Thoracic aorta endothelial cell (primary cell): Measurements from ENCODE around the gene LILRB3. TPM values are rescaled to one million over a fixed set of nuclear protein-coding genes. Genes with fewer than 3 reads are reported as not detected.

ENCODE experiments used
- small RNA-seq: library from RNA; depleted of rRNA; stranded (forward); fragments of <200 nt; gene quantifications from one replicate; pipeline ENCODE3, GENCODE V24; 2012
- total RNA-seq: library from RNA; depleted of rRNA; stranded (reverse); fragments of >200 nt; gene quantifications from 2 replicates; pipeline ENCODE4 v1.2.3, GENCODE V29; 2012

LILRB3 gene
- total RNA-seq: not detected in 2 replicates

DNA sequence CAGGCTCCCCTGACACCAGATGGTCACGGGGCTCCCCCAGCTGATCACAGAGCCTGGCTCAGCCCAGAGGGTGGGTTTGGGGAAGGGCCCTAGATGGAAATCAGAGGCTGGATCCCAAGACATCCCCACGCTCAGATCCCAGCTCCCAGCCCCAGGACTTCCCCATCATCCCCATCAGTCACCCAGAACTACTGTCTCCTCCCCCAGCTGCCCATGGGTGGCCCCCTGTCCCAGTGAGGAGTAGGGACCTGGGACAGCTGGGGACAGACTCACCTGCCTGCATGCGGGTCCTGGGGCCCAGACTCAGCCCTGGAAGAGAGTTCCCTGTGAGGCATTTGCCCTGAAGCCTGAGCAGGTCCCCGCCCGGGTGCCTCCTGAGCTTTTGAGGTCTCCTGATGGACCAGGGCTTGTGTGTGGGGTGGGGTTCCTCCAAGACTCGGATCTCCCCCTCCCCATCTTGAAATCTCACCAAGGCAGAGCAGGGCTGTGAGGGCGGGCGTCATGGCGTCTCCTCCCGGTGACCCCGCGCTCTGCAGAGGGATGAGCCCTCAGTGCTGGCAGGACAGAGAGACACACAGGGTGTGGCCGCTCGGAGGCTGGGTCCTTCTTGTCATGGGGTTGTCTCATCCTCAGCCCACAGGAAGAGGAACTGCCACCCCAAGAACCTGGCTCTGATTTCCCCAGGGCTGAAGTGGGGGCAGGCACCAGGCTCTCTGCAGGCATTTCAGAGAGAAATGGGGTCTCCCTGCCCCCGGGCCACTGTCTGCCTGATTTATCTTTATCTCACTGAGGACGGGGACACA lies at the start of gene LILRB3:
Gene LILRB3, minus strand, starts transcription at position 534 of the 803 bp plus-strand sequence. Its CDS starts 31 bp downstream, at position 503.

DNA sequence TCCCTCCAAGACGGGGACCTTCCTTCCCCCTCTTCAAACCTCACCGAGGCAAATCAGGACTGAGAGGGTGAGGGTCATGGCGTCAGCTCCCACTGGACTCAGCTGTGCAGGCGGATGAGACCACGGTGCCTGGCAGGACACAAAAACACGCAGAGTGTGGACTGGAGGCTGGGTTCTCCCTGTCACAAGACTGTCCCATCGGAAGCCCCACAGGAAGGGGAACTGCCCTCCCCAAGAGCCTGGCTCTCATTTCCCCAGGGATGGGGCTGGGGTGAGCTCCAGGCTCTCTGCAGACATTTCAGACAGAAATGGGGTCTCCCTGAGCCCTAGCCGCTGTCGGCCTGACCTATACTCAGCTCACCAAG lies 34.3 kb upstream of the LILRB3 start, which contains the start of gene LILRB5:
Gene LILRB5, minus strand, starts transcription at position 158 of the 365 bp plus-strand sequence. Its CDS starts 80 bp downstream, at position 78.

DNA sequence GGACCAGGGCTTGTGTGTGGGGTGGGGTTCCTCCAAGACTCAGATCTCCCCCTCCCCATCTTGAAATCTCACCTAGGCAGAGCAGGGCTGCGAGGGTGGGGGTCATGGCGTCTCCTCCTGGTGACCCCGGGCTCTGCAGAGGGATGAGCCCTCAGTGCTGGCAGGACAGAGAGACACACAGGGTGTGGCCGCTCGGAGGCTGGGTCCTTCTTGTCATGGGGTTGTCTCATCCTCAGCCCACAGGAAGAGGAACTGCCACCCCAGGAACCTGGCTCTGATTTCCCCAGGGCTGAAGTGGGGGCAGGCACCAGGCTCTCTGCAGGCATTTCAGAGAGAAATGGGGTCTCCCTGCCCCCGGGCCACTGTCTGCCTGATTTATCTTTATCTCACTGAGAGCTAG lies 19.8 kb upstream of the LILRB3 start, which contains the start of gene LILRA6:
Gene LILRA6, minus strand, starts transcription at position 145 of the 400 bp plus-strand sequence.

DNA sequence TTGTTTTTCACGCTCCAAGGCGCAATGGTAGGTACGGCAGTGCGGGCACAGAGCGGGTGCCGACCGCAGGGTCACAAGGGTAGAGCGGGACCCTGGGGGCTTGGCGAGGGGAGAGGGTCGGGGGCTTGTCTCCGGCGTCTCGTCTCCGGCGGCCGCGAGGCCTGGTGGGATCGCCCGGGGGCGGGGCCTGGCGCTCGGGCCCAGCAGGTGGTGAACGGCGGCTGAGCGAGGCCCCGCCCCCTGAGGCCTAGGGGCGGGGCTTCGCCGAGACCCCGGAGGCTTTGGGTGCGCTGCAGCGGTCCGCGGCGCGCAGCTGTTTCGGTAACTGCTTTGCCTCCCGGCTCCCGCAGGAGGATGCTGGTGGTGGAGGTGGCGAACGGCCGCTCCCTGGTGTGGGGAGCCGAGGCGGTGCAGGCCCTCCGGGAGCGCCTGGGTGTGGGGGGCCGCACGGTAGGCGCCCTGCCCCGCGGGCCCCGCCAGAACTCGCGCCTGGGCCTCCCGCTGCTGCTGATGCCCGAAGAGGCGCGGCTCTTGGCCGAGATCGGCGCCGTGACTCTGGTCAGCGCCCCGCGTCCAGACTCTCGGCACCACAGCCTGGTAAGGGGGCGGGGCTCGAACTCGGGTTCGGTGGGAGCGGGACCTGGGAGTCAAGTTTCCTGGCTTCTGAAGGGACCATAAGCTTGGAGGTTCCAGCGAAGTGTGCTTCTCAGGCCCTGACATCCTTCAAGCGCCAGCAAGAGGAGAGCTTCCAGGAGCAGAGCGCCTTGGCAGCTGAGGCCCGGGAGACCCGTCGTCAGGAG lies 31.6 kb downstream of the LILRB3 start, which contains the start of gene TSEN34:
Gene TSEN34, plus strand, starts transcription at position 298 of the 800 bp plus-strand sequence. Its CDS starts 57 bp downstream, at position 355.

DNA sequence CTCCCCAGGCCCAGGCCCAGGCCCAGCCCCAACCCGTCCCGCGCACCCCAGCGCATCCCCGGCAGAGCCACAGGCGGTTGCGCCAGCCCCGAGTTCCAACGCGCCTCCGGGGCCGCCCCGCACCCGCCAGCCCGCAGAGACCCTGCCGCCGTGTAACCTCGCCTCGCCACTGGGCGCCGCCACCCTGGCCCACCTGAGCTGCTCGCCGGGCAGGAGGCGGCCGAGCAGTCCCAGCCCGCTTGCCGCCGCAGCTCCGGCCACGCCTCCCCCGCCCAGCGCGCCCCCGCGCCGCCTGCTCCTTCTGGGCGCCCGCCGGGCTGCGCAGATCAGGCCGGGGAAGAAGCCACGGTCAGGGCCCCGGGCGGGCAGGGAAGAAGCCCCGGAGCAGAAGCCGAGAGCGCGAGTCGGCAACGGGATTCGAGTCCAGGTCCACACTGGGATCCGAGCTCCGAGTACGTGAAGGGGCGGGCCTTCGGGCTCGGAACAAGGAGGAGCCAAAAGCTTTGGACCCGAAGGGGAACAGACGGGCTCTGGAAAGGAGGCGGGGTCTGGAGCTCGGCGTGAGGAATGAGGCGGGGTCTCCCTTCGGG lies 33.6 kb downstream of the LILRB3 start, which contains the start of gene MBOAT7:
Gene MBOAT7, minus strand, starts transcription at position 436 of the 590 bp plus-strand sequence. CDS start 1,072 bp downstream, outside the sequence.

DNA sequence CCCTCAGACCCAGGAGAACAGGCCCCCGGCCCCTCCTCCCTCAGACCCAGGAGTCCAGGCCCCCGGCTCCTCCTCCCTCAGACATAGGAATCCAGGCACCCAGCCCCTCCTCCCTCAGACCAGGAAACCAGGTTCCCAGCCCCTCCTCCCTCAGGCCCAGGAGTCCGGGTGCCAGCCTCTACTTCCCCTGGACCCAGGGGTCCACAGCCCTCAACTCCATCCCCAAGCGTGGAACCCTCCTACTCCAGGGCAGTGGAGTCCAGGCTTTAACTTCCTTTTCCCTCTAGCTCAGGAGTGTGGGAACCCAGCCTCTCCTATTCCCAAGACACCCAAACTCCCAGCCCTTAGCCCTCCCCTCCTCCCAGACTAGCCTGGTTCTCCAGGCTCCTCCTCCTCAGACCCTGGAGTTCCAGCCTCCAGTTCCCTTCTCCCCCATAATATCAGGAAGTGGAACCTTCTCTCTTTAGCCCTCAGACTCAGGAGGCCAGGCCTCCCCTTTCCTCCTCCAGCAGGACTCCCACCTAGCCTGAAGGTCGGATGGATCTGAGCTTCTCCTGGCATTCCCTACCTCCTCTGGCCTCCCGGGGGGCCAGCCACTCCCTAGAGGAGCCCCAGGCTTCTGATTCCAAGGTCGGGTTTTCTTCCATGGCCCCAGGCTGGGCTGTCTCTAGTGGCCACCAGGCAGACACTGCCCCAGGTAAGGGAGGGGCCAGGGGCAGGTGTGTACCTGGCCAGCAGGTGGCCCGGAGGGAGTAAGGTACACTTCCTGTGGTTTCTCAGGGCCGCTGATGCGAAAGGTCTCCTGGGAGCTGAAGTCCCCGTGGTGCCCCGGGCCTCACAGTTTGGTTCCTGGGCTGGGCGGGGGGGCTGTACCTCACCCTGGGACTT lies 50.1 kb downstream of the LILRB3 start, which contains the start of gene TMC4:
Gene TMC4, minus strand, starts transcription at position 690 of the 888 bp plus-strand sequence. Its CDS starts 43 bp downstream, at position 647.

Small RNA genes lying within 50 kb of the gene (small RNA-seq; reads per million reads assigned to genes)
- not detected for gene RNU6-1307P

Other genes with a start within 250 kb of the LILRB3 start
- gene CACNG6, start 231.4 kb downstream of the LILRB3 start, total RNA-seq: 1.0 and 1.9 TPM in 2 replicates
- not detected in 2 replicates for gene VSTM1, start 159.1 kb downstream of the LILRB3 start, total RNA-seq
- gene TARM1, start 141.6 kb downstream of the LILRB3 start, total RNA-seq: not detected in 2 replicates
- not detected in 2 replicates for gene OSCAR, start 122.2 kb downstream of the LILRB3 start, total RNA-seq
- gene NDUFA3, start 120.2 kb downstream of the LILRB3 start, total RNA-seq: 8.1 and 11.6 TPM in 2 replicates
- 15.9 and 19.7 TPM in 2 replicates for gene TFPT, start 107.3 kb downstream of the LILRB3 start, total RNA-seq
- 51.3 and 64.7 TPM in 2 replicates for gene PRPF31, start 107.3 kb downstream of the LILRB3 start, total RNA-seq
- gene CNOT3, start 85.2 kb downstream of the LILRB3 start, total RNA-seq: 15.2 and 19.6 TPM in 2 replicates
- 4.9 and 5.1 TPM in 2 replicates for gene LENG1, start 63.3 kb downstream of the LILRB3 start, total RNA-seq
- gene TMC4, start 49.8 kb downstream of the LILRB3 start, total RNA-seq: 0.53 TPM in 1 of 2 replicates, not detected in the other
- 64.0 and 112 TPM in 2 replicates for gene MBOAT7, start 33.4 kb downstream of the LILRB3 start, total RNA-seq
- gene TSEN34, start 31.7 kb downstream of the LILRB3 start, total RNA-seq: 47.6 and 60.0 TPM in 2 replicates
- gene RPS9, start 22.1 kb downstream of the LILRB3 start, total RNA-seq: 1,424 and 1,587 TPM in 2 replicates
- not detected in 2 replicates for gene LILRA6, start 19.8 kb upstream of the LILRB3 start, total RNA-seq
- 0.07 TPM in 1 of 2 replicates, not detected in the other for gene LILRB5, start 34.3 kb upstream of the LILRB3 start, total RNA-seq
- not detected in 2 replicates for gene LILRB2, start 58.1 kb upstream of the LILRB3 start, total RNA-seq
- gene LILRA5, start 90.2 kb upstream of the LILRB3 start, total RNA-seq: not detected in 2 replicates
- gene LILRA4, start 116.2 kb upstream of the LILRB3 start, total RNA-seq: not detected in 2 replicates
- not detected in 2 replicates for gene LAIR1, start 141.9 kb upstream of the LILRB3 start, total RNA-seq
- gene TTYH1, start 192.5 kb upstream of the LILRB3 start, total RNA-seq: not detected in 2 replicates
- gene LENG8, start 226.2 kb upstream of the LILRB3 start, total RNA-seq: 46.4 and 74.3 TPM in 2 replicates
- 3.6 TPM in 2 replicates for gene LENG9, start 240.8 kb upstream of the LILRB3 start, total RNA-seq